HUES64 (cell line): ENCODE results near the gene PPP2R5B.

Experiments used
- H3K27ac ChIP-seq: 2 replicates; pipeline ENCODE4 v1.7.0; 2013; ENCODE audit warnings: low read depth, low read length, inconsistent platforms
- H3K27me3 ChIP-seq: 2 replicates; pipeline ENCODE4 v1.6.1; 2013; ENCODE audit warnings: mild to moderate bottlenecking, low read length; ENCODE audit not compliant: insufficient read depth
- H3K36me3 ChIP-seq: 2 replicates; pipeline ENCODE4 v1.6.1; 2013; ENCODE audit warnings: mild to moderate bottlenecking, low read length; ENCODE audit not compliant: insufficient read depth
- H3K4me1 ChIP-seq: 2 replicates; pipeline ENCODE4 v1.6.1; 2013; ENCODE audit warnings: mild to moderate bottlenecking, low read length, moderate library complexity; ENCODE audit not compliant: insufficient read depth
- H3K4me3 ChIP-seq: 2 replicates; pipeline ENCODE4 v1.5.1; 2013; ENCODE audit warnings: mild to moderate bottlenecking, low read length, moderate library complexity
- H3K9ac ChIP-seq: 2 replicates; pipeline ENCODE4 v1.6.1; 2013; ENCODE audit warnings: mild to moderate bottlenecking, low read depth, low read length
- H3K9me3 ChIP-seq: 2 replicates; pipeline ENCODE4 v1.6.1; 2013; ENCODE audit warnings: low read depth, low read length; ENCODE audit not compliant: insufficient read depth
- WGBS: fragments of 150-250, 120-280 bp; methylation state at CpG from one replicate; pipeline ENCODE4 v1.1.7; 2013; ENCODE audit warnings: missing lambda C conversion rate; 5-methylcytosine and 5-hydroxymethylcytosine counted together

Gene PPP2R5B

DNA sequence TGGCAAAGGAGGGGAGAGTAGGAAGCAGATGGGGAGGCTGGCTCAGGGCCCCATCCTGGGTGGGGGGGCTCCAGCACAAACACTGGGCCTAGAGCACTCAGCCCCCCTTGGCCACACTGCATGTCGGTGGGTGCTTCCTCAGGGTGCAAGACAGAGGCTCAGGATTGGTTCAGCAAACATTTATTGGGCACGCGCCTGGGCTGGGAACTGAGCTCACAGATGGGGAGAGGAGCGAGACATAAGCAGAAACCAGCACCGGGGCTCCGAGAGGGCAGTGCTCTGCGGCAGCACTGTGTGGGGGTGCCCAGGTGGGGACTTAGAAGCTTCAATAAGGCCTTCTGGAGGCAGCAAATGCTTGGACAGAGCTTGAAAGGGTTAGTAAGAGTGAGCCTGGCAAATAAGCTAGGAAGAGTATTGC lies 34.0 kb upstream of the PPP2R5B start:
- WGBS = 90% methylated on average over 7 of the region's 7 CpGs
- Histone ChIP-seq H3K36me3 (no peaks in the 10 kb centered on the region), H3K4me1 (peaks cover 9% of the 10 kb centered on the region; the same call in 1 of the 2 replicates), H3K9me3 (no peaks in the 10 kb centered on the region), H3K27ac (no peak overlapping the region), H3K9ac (no peak overlapping the region), H3K27me3 (no peaks in the 10 kb centered on the region), H3K4me3 (no peak overlapping the region)

DNA sequence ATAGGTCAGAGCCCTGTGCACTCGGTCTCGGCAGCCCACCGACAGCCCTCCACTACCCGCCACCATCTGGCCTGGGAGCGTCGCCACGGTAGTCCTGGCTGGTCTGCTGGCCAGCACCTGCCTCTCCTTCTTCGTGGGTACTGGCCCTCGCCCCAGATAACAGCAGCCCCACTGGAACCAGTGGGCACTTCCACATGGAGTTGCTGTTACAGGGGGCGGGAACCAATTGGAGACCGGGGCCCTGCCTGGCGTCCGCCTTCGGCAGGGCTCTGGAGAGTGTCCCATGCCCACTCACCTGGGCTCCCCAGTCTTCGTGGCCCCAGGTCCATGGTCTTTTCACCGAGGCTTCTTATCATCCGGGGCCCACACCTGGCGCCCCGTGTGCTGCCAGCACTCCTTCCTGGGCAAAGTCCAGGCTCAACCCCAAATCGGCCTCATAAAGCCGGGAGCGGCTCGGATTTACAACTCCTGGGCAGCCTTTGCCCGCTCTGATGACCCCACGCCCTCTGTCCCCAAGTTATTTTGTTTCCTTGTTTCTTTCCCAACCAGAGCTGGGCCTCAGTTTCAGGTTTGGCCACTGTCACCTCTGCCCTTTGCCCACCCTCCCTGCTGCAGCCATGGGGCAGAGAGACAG lies 33.2 kb upstream of the PPP2R5B start:
- no peaks in the 10 kb centered on the region for H3K36me3 ChIP-seq
- H3K27me3 ChIP-seq = no peaks in the 10 kb centered on the region
- 92% methylated on average over 25 of the region's 25 CpGs for WGBS
- H3K4me3 ChIP-seq = no peak overlapping the region
- peaks cover 9% of the 10 kb centered on the region; the same call in 1 of the 2 replicates for H3K4me1 ChIP-seq
- H3K9ac ChIP-seq = no peak overlapping the region; the same call in 1 of the 2 replicates
- H3K27ac ChIP-seq = no peak overlapping the region
- no peaks in the 10 kb centered on the region for H3K9me3 ChIP-seq

DNA sequence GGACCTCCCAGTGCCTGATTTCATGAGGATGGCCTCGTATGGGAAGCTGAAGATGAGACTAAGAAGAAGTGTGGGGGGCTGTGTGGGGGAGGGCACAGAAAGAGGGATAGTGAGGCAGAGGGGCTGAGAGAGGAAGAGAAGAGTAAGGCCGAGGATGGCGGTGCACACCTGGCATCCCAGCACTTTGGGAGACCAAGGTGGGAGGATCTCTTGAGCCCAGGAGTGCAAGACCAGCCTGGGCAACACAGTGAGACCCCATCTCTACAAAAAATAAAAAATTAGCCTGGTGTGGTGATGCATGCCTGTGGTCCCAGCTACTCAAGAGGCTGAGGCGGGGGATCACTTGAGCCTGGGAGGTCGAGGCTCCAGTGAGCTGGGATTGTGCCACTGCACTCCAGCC lies 32.6 kb upstream of the PPP2R5B start:
- no peak overlapping the region for H3K9ac ChIP-seq
- H3K4me1 ChIP-seq = peaks cover 9% of the 10 kb centered on the region; the same call in 1 of the 2 replicates
- WGBS = 86% methylated on average over 5 of the region's 5 CpGs
- no peaks in the 10 kb centered on the region for H3K27me3 ChIP-seq
- H3K4me3 ChIP-seq = no peak overlapping the region
- H3K9me3 ChIP-seq = no peaks in the 10 kb centered on the region
- no peak overlapping the region for H3K27ac ChIP-seq
- H3K36me3 ChIP-seq = no peaks in the 10 kb centered on the region

DNA sequence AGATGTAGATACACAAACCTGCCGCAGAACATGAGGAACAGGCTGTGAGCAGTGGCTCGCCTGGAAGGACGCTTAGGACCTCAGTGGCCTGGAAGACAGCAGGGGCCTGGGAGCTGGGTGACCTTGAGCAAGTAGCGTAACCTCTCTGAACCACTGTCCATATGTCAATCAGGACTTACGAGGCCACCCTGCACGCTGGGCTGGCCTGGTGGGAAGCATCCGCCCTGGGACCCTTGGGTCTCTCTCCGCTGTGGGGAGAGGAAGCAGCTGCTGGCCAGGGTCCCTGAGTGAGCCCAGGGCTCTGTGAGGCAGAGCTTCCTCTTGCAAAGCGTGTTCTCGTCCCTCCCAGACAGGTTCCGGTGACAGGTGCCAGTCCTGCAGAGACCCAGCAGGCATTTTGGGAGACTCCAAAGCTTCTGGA lies 32.1 kb upstream of the PPP2R5B start:
- Histone ChIP-seq H3K4me1 (peaks cover 9% of the 10 kb centered on the region; the same call in 1 of the 2 replicates), H3K4me3 (no peak overlapping the region), H3K36me3 (peaks cover 5% of the 10 kb centered on the region; the same call in 1 of the 2 replicates), H3K27ac (no peak overlapping the region), H3K9ac (no peak overlapping the region; the same call in 1 of the 2 replicates), H3K9me3 (no peaks in the 10 kb centered on the region), H3K27me3 (no peaks in the 10 kb centered on the region)
- 93% methylated on average over 11 of the region's 11 CpGs for WGBS

DNA sequence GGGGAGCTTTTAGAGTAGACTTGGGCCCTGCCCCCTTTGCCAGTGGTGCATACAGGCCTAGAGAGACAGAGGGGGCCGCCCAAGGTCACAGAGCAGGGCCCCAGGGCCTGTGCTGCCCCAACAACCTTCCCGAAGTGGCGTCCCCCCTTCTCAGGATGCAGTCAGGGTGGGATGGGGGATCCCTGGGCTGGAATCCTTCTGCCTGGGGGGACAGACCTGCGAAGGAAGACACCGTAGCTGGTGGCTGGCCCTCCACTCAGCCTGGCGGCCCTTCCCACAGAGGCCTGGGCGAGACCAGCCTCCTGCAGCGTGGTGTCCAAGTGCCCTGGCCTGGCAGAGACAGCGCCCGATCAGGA lies 31.7 kb upstream of the PPP2R5B start:
- WGBS = 93% methylated on average over 10 of the region's 10 CpGs
- Histone ChIP-seq H3K27ac (no peak overlapping the region), H3K27me3 (no peaks in the 10 kb centered on the region), H3K9me3 (no peaks in the 10 kb centered on the region), H3K36me3 (peaks cover 9% of the 10 kb centered on the region; the same call in 1 of the 2 replicates), H3K4me3 (no peak overlapping the region), H3K9ac (no peak overlapping the region), H3K4me1 (peaks cover 9% of the 10 kb centered on the region; the same call in 1 of the 2 replicates)

DNA sequence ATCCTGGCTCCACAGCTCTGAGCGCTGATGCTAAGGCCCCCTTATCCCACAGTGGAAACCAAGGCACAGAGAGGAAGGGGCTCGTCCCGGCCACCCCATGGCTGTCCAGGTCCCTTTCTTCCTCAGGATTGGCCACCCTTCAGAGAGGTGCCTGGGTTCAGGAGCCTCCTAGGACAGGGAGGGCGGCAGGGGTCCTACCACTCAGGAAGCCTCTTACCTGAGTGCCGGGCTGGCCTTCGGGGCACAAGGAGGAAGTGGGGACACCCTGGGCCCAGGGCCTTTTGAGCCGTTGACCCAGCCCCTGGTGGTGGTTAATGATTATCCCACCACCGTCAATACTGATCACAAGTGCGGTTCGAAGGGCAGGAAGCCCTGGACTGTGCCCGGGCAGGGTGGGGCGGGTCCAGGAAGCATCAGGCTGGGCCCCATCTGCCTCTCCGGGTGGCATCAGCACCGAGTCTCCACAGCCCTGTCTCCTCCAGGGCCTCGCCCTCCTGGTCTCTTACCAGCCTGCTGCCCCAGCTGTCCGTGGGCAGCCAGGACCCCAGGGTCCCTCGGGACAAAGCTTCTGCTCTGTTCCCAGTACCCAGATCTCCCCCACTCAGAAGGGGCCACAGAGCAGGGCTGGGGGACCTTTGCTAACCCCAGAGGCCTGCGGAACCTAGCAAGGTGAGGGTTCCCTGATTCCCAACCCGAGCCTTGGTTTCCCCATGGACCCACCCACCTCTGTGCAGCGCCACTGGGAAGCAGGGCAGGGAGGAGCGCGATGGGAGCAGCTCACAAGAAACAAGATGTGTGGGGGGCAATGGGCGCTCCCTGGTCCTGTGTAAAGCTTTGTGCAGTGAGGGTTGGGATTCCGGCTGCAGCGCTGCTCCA lies 31.1 kb upstream of the PPP2R5B start:
- WGBS = 91% methylated on average over 24 of the region's 25 CpGs
- no peak overlapping the region for H3K9ac ChIP-seq
- no peak overlapping the region for H3K27ac ChIP-seq

DNA sequence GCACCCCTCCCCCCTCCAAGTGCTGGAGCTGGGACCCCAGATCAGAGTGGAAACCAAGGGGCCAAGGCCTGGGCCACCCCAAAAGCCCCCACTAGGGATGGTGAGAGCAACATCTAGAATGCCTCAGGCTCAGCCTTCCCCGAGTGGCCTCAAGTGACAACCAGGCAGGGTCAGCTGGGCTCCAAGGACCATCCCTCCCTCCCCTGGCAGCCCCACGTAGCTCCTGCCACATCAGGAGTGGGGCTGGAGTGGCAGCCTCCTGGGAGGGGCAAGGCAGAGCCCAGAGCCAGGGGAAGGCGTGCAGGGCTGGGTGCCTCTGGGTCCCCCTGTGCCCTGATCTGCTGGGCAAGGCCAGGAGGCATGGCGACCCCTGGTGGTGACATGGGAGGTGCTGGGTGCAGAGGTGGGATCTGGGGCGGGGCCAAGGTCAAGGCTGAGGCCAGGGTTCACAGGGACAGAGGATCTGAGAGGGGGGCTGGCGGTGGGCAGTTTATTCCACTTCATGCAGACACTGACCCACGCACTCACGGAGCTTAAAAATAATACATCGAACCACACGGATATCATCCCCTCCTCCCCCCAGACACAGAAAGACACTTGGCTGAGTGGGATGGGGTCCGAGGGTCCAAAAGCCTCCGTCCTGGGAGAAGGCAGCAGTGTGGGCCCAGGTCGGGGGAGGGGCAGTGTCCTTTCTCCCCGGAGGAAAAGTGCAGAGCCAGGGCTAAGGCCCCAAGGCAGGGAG lies 30.2 kb upstream of the PPP2R5B start:
- H3K9ac ChIP-seq = no peak overlapping the region
- no peaks in the 10 kb centered on the region for H3K9me3 ChIP-seq
- no peaks in the 10 kb centered on the region for H3K4me1 ChIP-seq
- no peaks in the 10 kb centered on the region for H3K27me3 ChIP-seq
- no peak overlapping the region for H3K27ac ChIP-seq
- no peak overlapping the region for H3K4me3 ChIP-seq
- 46% methylated on average over 14 of the region's 14 CpGs for WGBS
- peaks cover 17% of the 10 kb centered on the region for H3K36me3 ChIP-seq

More for the DNA sequence above, 31.1 kb upstream of the PPP2R5B start:
- Histone ChIP-seq H3K36me3 (peaks cover 15% of the 10 kb centered on the region), H3K4me3 (no peak overlapping the region), H3K4me1 (peaks cover 5% of the 10 kb centered on the region; the same call in 1 of the 2 replicates), H3K9me3 (no peaks in the 10 kb centered on the region), H3K27me3 (no peaks in the 10 kb centered on the region)

DNA sequence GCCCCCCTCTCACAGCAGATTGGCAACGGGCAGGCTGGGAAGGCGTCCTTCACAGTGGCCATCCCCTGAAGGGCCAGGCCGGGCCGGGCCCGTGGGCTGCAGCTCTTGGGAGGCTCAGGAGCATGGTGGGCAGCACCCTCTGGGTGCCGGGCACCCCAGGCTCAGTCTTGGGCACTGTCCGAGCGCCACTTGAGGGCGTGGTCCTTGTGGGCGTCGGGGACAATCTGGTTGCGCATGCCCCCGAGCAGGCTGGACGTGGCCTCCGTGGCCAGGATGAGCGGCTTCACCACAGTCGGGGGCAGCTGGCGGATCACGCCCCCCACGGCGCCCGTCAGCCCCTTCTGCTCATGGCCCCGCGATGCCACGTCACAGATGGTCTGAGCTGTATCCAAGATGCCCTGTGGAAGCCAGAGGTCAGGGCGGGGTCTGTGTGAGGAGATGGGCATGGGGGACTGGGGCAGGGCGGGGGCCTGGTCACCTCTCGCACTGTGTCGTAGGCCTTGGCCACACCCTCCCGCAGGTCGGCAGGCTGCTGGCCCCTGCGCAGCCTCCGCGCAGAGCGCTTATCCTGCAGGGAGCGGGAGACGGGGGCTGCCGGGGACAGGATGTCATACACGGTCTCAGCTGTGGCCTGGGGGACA lies 29.6 kb upstream of the PPP2R5B start:
- Histone ChIP-seq H3K27me3 (no peaks in the 10 kb centered on the region), H3K27ac (no peak overlapping the region), H3K9ac (no peak overlapping the region), H3K36me3 (peaks cover 17% of the 10 kb centered on the region), H3K9me3 (no peaks in the 10 kb centered on the region), H3K4me3 (no peak overlapping the region), H3K4me1 (no peaks in the 10 kb centered on the region)
- WGBS = 95% methylated on average over 39 of the region's 39 CpGs

DNA sequence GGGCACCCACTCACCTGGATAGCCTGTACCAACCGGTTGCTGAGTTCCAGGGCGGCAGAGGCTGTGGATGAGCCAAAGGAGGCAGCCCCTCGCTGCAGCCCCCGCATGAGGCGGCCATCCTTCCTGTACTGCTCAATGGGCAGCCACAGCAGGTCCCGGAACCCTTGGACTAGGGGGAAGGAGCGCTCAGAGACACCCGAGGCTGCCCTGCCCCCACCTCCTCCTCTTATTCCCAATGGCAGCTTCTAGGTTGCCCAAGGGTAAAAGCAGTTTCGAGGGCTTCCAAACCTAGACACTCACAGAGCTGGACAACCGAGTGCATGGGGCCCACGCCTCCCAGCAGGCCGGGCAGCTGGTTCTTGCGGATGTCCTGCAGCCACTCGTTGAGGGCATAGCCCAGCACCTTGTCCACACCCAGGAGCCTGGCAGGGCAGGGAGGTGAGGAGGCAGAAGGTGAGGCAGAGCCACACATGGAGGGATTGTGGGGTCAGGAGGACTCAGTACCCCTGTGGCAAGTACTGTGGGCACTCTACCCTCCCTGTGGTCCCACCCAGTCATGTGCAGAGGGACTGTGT lies 28.0 kb upstream of the PPP2R5B start:
- no peaks in the 10 kb centered on the region for H3K27me3 ChIP-seq
- WGBS = 94% methylated on average over 14 of the region's 14 CpGs
- no peak overlapping the region for H3K27ac ChIP-seq
- H3K36me3 ChIP-seq = peaks cover 20% of the 10 kb centered on the region
- no peaks in the 10 kb centered on the region for H3K9me3 ChIP-seq
- no peaks in the 10 kb centered on the region for H3K4me1 ChIP-seq
- no peak overlapping the region for H3K9ac ChIP-seq
- H3K4me3 ChIP-seq = no peak overlapping the region

DNA sequence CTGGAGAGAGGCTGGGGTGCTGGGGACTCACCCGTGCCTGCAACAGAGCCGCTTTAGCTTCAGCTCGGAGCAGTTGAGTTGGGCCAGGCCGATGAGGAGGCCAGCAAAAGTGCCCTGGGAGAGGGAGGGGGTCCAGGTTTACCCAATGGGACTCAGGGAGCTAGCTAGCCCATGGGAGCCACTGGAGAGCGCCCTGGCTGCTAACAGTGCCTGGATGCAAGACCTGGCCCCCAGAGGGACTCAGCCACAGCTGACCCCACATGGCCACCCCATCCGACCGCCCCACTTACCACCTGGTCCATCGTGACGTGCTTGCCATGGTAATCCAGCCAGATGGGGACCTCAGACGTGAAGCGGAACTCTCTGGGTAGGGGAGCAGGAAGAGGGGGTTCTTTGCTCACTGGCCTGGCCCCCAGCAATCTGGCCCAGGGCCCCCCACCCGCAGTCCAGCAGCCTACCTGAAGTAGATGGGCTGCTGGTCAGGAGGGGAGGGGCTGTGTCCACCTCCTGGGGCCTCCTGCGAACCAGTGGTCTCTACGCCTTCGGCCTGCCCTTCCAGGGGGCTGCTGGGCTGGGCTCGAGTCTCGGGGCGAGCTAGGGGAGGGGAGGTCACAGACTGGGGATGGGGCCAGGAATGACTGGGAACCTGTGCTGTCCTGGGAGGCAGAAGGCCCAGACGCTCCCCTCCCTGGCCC lies 27.0 kb upstream of the PPP2R5B start:
- 96% methylated on average over 19 of the region's 19 CpGs for WGBS
- no peaks in the 10 kb centered on the region for H3K4me1 ChIP-seq
- no peaks in the 10 kb centered on the region for H3K27me3 ChIP-seq
- peaks cover 20% of the 10 kb centered on the region for H3K36me3 ChIP-seq
- H3K27ac ChIP-seq = no peak overlapping the region
- no peaks in the 10 kb centered on the region for H3K9me3 ChIP-seq
- no peak overlapping the region for H3K4me3 ChIP-seq
- no peak overlapping the region for H3K9ac ChIP-seq
